ENCODE data around the gene PDE2A.

Gene PDE2A

GRCh38 chr11:72602250-72602904 is 71.8 kb downstream of the PDE2A start:
- no peak overlapping the region for H3K27ac ChIP-seq (ENCODE audit: low read depth, low read length)
- no CpG with 5 or more reads among the region's 11 CpGs for WGBS (ENCODE audit: extremely low coverage, insufficient coverage, insufficient read length)

DNA sequence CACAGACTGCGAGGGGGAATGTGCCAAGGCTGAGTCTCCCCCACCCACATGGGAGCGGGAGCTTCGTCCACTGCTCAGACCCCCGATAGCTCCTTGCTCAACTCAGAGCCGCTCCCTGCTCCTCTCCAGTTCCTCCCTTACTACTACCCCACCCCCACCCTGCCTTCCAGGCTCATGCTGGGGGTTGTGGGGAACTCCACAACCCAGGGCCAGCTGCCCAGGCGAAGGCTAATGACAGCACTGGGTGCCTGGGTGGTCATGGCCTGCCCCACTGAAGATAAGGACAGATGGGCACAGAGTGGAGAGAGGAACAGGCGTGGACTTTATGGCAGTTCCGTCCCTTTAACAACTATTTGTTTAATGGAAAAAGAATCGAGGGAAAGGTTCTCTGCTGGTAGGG is 73.7 kb downstream of the PDE2A start:
- Histone ChIP-seq H2BK5ac (ENCODE audit: low read depth, low read length, poor library complexity) (no peak overlapping the region), H3K79me2 (ENCODE audit: control insufficient read depth, insufficient read depth, low read length, poor library complexity) (no peaks in the 10 kb centered on the region), H3K36me3 (ENCODE audit: control insufficient read depth in 1 of 2, insufficient read depth in 2 of 2, low read length in 2 of 2) (no peaks in the 10 kb centered on the region), H3K4me3 (ENCODE audit: low read depth, low read length) (no peak overlapping the region), H4K12ac (ENCODE audit: low read depth, low read length) (no peak overlapping the region), H3K79me1 (ENCODE audit: low read length) (no peaks in the 10 kb centered on the region), H4K91ac (ENCODE audit: low read depth, low read length) (no peak overlapping the region), H2BK12ac (ENCODE audit: low read length) (no peak overlapping the region), H2AK5ac (ENCODE audit: low read length) (no peak overlapping the region), H3K27ac (ENCODE audit: low read depth, low read length) (no peak overlapping the region), H2AFZ (ENCODE audit: insufficient read depth, low read length, poor library complexity) (no peak overlapping the region), H3K4me2 (ENCODE audit: low read length) (no peak overlapping the region), H2BK120ac (ENCODE audit: insufficient read depth, low read length, poor library complexity) (no peak overlapping the region), H3K4ac (ENCODE audit: low read depth, low read length) (no peak overlapping the region), H3K9ac (ENCODE audit: low read length) (no peak overlapping the region), H3K4me1 (ENCODE audit: control insufficient read depth in 1 of 2, insufficient read depth in 2 of 2, low read length in 2 of 2) (no peaks in the 10 kb centered on the region), H3K9me3 (ENCODE audit: insufficient read depth, low read depth, low read length) (peaks cover 3% of the 10 kb centered on the region), H3K18ac (ENCODE audit: low read length) (no peak overlapping the region), H3K14ac (ENCODE audit: low read length) (no peak overlapping the region), H4K8ac (ENCODE audit: low read depth, low read length) (no peak overlapping the region), H3K23ac (ENCODE audit: low read length) (no peak overlapping the region), H3K27me3 (ENCODE audit: insufficient read depth, low read length) (no peaks in the 10 kb centered on the region)
- no CpG with 5 or more reads among the region's 9 CpGs for WGBS (ENCODE audit: extremely low coverage, insufficient coverage, insufficient read length)
- no peak for DNase-seq

More at GRCh38 chr11:72602250-72602904, 71.8 kb downstream of the PDE2A start:
- Histone ChIP-seq H2AK5ac (ENCODE audit: low read length) (no peak overlapping the region), H2AFZ (ENCODE audit: insufficient read depth, low read length, poor library complexity) (no peak overlapping the region), H3K36me3 (ENCODE audit: control insufficient read depth in 1 of 2, insufficient read depth in 2 of 2, low read length in 2 of 2) (no peaks in the 10 kb centered on the region), H3K4me2 (ENCODE audit: low read length) (no peak overlapping the region), H3K23ac (ENCODE audit: low read length) (no peak overlapping the region), H3K4me1 (ENCODE audit: control insufficient read depth in 1 of 2, insufficient read depth in 2 of 2, low read length in 2 of 2) (no peaks in the 10 kb centered on the region), H3K18ac (ENCODE audit: low read length) (no peak overlapping the region), H2BK120ac (ENCODE audit: insufficient read depth, low read length, poor library complexity) (no peak overlapping the region), H3K4me3 (ENCODE audit: low read depth, low read length) (no peak overlapping the region), H4K12ac (ENCODE audit: low read depth, low read length) (no peak overlapping the region), H3K14ac (ENCODE audit: low read length) (no peak overlapping the region), H3K79me1 (ENCODE audit: low read length) (no peaks in the 10 kb centered on the region), H4K91ac (ENCODE audit: low read depth, low read length) (no peak overlapping the region), H3K27me3 (ENCODE audit: insufficient read depth, low read length) (no peaks in the 10 kb centered on the region), H3K79me2 (ENCODE audit: control insufficient read depth, insufficient read depth, low read length, poor library complexity) (no peaks in the 10 kb centered on the region), H3K9ac (ENCODE audit: low read length) (no peak overlapping the region), H2BK12ac (ENCODE audit: low read length) (no peak overlapping the region), H3K4ac (ENCODE audit: low read depth, low read length) (no peak overlapping the region), H2BK5ac (ENCODE audit: low read depth, low read length, poor library complexity) (no peak overlapping the region), H4K8ac (ENCODE audit: low read depth, low read length) (no peak overlapping the region), H3K9me3 (ENCODE audit: insufficient read depth, low read depth, low read length) (peaks cover 3% of the 10 kb centered on the region)
- peak in 1 of 2 donors; percentile 34 for DNase-seq

GRCh38 chr11:72599325-72600117 is 74.7 kb downstream of the PDE2A start:
- Histone ChIP-seq H2BK5ac (ENCODE audit: low read depth, low read length, poor library complexity) (no peak overlapping the region), H3K4me1 (ENCODE audit: control insufficient read depth in 1 of 2, insufficient read depth in 2 of 2, low read length in 2 of 2) (no peaks in the 10 kb centered on the region), H2AFZ (ENCODE audit: insufficient read depth, low read length, poor library complexity) (no peak overlapping the region)

DNA sequence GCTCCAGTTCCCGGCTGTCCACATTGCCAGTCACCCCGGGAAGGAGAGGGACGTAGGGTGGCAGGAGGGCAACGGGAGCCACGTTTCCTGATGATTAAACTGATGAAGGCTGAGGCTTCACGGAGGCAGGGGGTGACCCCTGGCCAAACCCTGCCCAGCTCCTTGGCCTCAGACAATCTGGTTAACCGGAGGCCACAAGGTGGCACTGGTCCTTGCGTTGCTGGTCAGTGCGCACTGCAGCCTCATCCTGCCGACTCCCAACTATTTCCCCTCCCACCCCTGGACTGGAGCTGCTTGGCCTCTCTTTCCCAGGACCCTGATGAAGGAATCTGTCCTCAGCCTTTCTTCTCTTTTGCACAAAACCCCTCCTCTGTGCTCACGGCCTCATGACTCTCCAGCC is 75.3 kb downstream of the PDE2A start:
- Histone ChIP-seq H4K91ac (ENCODE audit: low read depth, low read length) (no peak overlapping the region), H3K14ac (ENCODE audit: low read length) (no peak overlapping the region), H4K8ac (ENCODE audit: low read depth, low read length) (no peak overlapping the region), H3K9ac (ENCODE audit: low read length) (no peak overlapping the region), H3K4me1 (ENCODE audit: control insufficient read depth in 1 of 2, insufficient read depth in 2 of 2, low read length in 2 of 2) (no peaks in the 10 kb centered on the region), H4K12ac (ENCODE audit: low read depth, low read length) (no peak overlapping the region), H2BK120ac (ENCODE audit: insufficient read depth, low read length, poor library complexity) (no peak overlapping the region), H3K79me2 (ENCODE audit: control insufficient read depth, insufficient read depth, low read length, poor library complexity) (no peaks in the 10 kb centered on the region), H3K79me1 (ENCODE audit: low read length) (no peaks in the 10 kb centered on the region), H2BK12ac (ENCODE audit: low read length) (no peak overlapping the region), H3K4me3 (ENCODE audit: low read depth, low read length) (no peak overlapping the region), H2AK5ac (ENCODE audit: low read length) (no peak overlapping the region), H3K23ac (ENCODE audit: low read length) (no peak overlapping the region), H3K4me2 (ENCODE audit: low read length) (no peak overlapping the region), H2AFZ (ENCODE audit: insufficient read depth, low read length, poor library complexity) (no peak overlapping the region), H3K36me3 (ENCODE audit: control insufficient read depth in 1 of 2, insufficient read depth in 2 of 2, low read length in 2 of 2) (no peaks in the 10 kb centered on the region), H2BK5ac (ENCODE audit: low read depth, low read length, poor library complexity) (no peak overlapping the region), H3K27me3 (ENCODE audit: insufficient read depth, low read length) (no peaks in the 10 kb centered on the region), H3K27ac (ENCODE audit: low read depth, low read length) (no peak overlapping the region), H3K9me3 (ENCODE audit: insufficient read depth, low read depth, low read length) (peaks cover 3% of the 10 kb centered on the region), H3K4ac (ENCODE audit: low read depth, low read length) (no peak overlapping the region), H3K18ac (ENCODE audit: low read length) (no peak overlapping the region)
- WGBS (ENCODE audit: extremely low coverage, insufficient coverage, insufficient read length) = no CpG with 5 or more reads among the region's 11 CpGs
- peak in 1 of 2 donors; percentile 35 for DNase-seq

More at GRCh38 chr11:72599325-72600117, 74.7 kb downstream of the PDE2A start:
- H3K36me3 ChIP-seq (ENCODE audit: control insufficient read depth in 1 of 2, insufficient read depth in 2 of 2, low read length in 2 of 2) = no peaks in the 10 kb centered on the region
- H3K27me3 ChIP-seq (ENCODE audit: insufficient read depth, low read length) = no peaks in the 10 kb centered on the region
- H3K79me1 ChIP-seq (ENCODE audit: low read length) = no peaks in the 10 kb centered on the region
- no peak overlapping the region for H3K9ac ChIP-seq (ENCODE audit: low read length)
- no peaks in the 10 kb centered on the region for H3K79me2 ChIP-seq (ENCODE audit: control insufficient read depth, insufficient read depth, low read length, poor library complexity)
- no peak overlapping the region for H4K12ac ChIP-seq (ENCODE audit: low read depth, low read length)
- H3K4me3 ChIP-seq (ENCODE audit: low read depth, low read length) = no peak overlapping the region
- DNase-seq = no peak
- no peak overlapping the region for H3K18ac ChIP-seq (ENCODE audit: low read length)
- H3K4me2 ChIP-seq (ENCODE audit: low read length) = no peak overlapping the region
- H3K14ac ChIP-seq (ENCODE audit: low read length) = no peak overlapping the region
- peaks cover 3% of the 10 kb centered on the region for H3K9me3 ChIP-seq (ENCODE audit: insufficient read depth, low read depth, low read length)
- no peak overlapping the region for H2BK12ac ChIP-seq (ENCODE audit: low read length)
- H3K4ac ChIP-seq (ENCODE audit: low read depth, low read length) = no peak overlapping the region
- no peak overlapping the region for H3K23ac ChIP-seq (ENCODE audit: low read length)
- no peak overlapping the region for H2BK120ac ChIP-seq (ENCODE audit: insufficient read depth, low read length, poor library complexity)
- WGBS (ENCODE audit: extremely low coverage, insufficient coverage, insufficient read length) = no CpG with 5 or more reads among the region's 11 CpGs
- H3K27ac ChIP-seq (ENCODE audit: low read depth, low read length) = no peak overlapping the region
- H4K91ac ChIP-seq (ENCODE audit: low read depth, low read length) = no peak overlapping the region
- H4K8ac ChIP-seq (ENCODE audit: low read depth, low read length) = no peak overlapping the region
- no peak overlapping the region for H2AK5ac ChIP-seq (ENCODE audit: low read length)
